ENCODE data around the gene ANK3.

Gene ANK3

DNA sequence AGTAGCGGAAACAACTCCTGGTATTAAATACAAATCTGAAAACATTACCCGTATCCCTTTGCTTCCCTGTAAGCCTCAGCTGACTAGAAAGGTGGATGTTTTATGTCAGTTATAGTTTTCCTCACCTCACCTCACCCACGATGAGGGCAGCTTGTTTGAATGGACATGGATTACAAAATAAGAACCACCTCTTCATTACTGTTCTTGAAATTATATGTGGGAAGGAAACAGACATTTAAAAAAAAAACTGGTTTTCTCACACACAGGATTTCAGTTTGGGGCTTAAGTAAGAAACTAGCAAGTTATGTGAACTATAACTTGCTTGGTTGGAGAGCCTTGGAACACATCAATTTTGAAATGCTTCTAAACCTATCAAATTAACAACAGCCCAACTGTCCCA lies 250.4 kb downstream of the ANK3 start:
- DNase-seq (ENCODE audit: low read depth in 2 of 2) = no peak

DNA sequence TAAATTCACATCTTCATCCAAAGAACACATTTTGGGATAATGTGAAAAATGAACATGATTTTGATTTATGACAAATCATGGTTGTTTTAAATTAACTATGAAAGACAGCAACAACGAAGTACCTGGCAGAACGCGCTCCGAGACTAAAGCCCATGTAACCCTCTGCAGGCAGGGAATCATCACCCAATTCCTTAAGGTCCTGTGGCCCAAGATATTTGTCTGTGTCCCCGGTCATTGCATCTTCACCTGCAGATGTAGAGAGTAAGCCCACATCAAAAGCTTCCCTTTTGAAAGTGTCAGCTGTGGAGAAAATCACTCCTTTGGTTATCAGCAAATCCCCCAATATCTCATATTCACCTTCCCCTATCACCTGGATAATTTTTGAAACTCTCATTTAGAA lies 250.8 kb downstream of the ANK3 start:
- no peak for DNase-seq (ENCODE audit: low read depth in 2 of 2)

DNA sequence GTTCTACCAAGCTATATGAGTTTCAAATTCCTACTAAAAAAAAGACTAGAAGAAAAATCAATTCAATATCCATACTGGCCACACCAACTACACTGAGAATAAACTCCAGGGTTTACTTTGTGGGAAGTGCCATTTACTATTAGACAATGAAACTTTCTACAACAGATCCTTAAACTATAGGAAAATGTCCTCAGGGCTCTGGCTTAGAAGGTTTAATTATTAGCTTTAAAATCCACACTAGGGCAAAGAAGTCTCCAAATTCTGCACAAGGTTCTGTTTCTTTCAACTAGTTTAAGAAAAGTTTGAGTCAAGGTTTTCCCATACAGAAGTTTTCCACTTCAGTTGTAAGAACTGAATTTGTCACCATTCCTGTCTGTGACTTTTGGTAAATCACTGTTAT lies 251.6 kb downstream of the ANK3 start:
- DNase-seq (ENCODE audit: low read depth in 2 of 2) = no peak

DNA sequence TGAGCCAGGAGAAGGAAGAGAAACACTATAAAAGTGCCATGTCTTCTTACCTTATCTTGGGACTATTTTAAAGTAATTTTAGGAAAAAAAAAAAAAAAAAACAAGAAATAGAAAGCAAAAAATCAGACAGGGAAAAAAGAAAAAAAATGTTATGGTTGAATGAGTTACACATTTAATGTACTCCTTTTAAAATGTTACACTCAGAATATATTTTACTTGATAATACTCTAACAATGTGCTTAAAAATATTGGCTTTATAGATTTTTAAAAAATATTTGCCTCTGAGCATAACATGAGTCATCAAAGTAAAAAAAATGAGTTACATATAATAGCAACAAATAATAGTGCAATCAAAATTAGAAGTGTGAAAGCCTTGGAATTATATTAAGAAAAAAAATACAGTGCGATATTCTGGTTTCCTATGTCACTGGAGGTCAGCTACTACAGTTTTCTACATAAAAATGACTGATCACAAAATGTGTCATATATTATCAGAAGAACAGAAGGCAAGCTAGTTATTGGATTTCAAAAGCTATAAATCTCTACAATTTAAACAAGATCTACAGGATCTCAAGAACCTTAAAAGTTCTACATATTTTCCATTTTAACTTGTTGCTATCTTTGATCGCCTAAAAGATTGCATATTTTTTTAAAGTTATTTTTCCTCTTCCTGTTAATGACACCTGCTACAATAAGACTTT lies 252.2 kb downstream of the ANK3 start:
- DNase-seq (ENCODE audit: low read depth in 2 of 2) = no peak

DNA sequence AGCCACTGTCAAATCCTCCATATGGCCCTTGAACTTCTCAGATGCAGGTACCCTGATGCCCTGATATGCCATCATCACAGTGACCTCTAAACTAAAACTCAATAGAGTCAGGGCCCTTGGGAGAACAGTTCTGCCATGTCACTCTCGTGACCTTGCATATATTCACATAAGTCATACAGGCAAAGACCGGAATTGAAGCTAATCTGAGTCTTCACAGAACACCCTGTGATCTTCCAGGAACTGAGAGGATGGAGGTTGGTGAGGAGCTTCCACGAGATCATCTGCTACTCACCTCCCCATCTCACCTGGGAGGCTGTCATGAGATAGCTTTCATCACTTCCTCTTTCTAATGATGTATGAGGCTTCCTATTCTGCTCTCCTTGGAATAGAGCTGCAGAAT lies 254.7 kb downstream of the ANK3 start:
- DNase-seq (ENCODE audit: low read depth in 2 of 2) = no peak

DNA sequence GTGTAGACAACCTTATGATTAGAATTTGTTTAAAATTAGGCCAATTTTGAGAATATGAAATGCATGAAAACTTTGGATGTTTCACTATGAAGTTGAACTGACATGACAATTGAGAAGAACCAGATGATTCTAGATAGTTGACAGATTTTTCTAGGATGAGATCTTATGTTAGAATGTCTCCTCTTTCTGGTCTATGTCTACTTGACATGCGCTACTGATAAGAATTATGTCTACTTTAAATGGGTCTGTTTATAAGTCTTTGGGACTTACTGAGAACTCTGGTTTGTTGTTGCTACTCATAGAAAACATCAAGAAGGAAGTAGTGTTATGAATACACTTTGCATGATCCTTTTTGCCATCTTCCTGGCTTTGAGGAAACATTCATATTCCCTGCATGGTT lies 255.1 kb downstream of the ANK3 start:
- no peak for DNase-seq (ENCODE audit: low read depth in 2 of 2)

DNA sequence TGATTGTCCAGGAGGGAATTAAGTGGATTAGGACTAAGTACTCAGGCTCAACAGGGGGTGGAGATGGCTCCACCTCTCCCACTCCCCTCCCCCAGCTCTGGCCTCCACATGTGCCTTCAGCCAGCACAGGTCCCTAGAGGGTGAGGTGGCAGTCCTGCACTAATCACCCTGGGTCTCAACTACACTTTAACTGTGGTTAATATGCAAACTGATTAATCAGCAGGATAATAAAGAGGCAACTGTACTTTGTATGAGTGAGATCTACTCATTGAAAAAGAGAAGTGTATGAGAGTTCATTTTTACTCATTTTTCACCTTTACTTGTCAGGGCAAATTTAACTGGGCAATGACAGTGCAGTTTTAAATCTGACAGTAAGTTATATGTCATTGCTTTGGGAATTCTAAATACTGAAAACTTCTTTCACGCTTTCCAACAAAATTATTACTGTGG lies 259.5 kb downstream of the ANK3 start:
- DNase-seq (ENCODE audit: low read depth in 2 of 2) = no peak

DNA sequence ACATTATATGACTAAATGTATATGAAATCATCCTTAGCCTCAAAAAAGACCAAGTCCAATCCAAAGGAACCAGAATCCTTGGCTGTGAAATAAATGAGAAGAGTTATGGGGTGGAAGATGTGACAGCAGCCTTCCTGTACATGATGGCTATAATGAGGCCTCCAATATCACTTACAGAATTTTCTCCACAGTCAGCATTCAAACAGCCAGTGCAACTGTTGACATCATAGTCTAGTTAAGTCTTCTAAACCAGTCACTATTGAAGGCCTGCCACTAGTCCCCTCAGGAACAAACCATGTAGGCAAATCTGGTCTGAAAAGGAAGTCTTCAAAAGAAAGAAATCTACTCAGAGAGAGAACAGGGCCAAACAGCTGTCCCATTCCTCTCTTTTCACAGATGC lies 263.8 kb downstream of the ANK3 start:
- DNase-seq (ENCODE audit: low read depth in 2 of 2) = no peak

DNA sequence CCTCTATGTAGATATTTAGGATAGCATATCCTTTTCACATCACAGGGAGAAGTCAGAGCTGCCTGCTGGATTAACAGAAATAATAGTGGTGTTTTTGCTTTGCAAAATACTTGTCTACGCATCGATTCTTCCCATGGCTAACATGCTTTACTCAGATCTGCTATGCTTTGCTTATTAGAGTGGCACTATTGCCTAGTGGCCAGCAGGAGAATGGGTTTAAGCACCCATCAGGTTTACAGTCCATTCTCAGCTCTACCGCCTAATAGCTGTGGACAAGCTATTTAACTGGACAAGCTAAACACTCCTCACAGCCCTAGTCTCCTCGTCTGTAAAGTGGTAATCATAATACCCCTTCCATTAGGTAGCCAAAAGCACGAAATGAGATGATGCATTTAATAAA lies 265.1 kb downstream of the ANK3 start:
- DNase-seq (ENCODE audit: low read depth in 2 of 2) = no peak

DNA sequence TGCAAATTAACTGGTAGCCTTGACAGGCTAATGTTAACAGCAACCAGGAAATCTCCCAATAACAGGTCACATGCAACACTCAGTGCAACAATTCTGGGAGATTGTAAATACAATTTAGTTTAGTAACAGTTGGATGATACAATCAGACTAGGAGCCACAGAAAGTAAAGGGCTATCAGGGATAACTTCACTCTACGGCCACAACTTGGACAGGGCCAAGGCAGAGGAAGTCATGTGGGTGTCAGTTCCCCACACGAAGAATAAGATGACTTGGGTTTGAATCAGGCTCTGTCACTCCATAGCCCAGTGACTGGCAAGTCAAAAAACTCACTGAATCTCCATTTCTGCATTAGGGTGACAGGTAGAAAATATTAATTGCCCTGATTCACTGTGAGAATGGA lies 266.0 kb downstream of the ANK3 start:
- no peak for DNase-seq (ENCODE audit: low read depth in 2 of 2)

DNA sequence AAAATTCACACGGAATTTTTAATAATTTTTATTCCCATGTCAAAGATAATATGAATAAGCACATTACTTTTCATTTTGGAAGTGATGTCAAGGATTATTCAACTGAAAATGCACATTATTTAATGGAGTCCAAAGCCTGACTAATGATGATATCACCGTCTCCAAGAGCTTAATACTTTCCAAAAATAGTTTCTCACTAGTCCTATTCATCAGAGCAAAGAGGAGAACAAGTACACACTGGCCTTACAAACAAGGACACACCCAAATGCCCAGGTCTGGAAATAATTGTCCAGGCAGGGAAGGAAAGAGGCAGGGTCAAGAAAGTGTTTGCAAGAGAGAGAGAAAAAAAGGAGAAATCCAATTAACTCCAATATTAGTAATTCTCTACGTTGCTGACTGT lies 266.5 kb downstream of the ANK3 start:
- no peak for DNase-seq (ENCODE audit: low read depth in 2 of 2)

DNA sequence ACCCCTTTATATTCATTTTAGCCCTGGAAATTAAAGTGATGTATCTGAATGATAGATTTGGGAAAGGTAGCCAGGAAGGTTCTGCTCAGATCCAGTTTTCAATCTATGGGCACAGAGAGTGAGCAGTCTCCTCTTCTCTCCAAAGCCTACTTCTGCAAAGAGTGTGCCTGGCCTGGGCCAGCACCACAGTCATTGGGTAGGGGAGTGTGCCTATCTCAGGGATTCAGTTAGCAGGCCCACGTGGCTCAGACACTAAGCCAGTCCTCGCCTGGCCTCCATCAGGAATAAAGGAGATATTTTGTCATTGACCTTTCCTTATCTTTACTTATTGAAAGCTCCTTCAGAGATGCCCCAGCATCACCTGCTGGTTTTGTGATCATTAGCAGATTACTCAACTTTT lies 267.5 kb downstream of the ANK3 start:
- no peak for DNase-seq (ENCODE audit: low read depth in 2 of 2)

DNA sequence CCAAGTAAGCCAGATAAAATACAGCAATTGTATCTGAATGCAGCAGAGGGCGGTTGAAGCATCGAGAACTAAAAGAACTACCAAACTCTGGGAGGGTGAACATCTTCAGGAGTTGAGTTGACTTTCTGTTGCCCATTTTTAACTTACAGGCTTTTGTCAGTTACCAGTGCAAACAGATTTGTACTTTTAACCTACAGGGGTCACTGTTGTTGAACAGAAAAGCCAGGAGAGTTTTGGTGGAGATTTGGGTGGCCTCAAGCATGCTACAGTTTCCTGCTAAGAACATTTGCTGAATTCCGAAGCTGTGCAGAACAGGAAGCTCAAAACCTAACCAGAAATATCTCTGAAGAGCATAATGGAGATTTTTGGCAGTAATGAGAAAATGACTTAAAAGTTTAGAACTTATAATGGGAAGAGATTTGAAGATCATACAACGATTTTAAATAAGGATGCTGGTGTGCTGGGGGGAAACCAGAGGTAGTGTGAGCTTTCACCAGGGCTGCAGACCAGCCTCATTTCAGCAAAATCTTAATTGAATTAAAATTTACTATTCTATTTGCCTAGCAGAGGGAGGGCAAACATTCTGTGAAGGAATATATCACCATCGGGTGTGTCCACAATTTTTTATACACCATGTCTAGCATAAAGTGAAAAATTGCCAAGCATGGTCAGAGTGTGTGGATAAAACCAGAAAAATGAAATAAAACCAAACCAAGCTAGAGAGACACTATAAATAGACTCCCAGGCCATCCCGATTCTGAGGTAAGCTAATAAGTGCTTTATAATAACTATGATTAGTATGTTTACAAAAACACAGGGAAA lies 274.7 kb downstream of the ANK3 start:
- no peak for DNase-seq (ENCODE audit: low read depth in 2 of 2)

DNA sequence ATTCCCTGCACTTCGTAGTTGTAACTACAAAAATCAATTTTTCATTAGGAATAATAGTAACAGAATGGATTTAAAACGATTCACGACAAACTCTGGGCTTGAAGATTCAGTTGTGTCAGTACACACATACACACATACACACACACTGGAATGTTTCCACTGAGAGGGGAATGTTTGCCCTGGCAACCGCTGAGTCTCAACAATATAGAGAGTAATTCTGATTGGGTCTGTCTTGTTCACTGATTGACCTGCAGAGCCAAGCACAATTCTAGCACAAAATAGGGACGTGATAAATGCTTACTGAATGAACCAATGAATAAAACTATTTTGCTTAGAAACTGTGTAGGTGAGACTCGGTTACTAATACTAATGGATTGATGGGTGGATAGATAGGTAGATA lies 278.9 kb downstream of the ANK3 start:
- no peak for DNase-seq (ENCODE audit: low read depth in 2 of 2)

DNA sequence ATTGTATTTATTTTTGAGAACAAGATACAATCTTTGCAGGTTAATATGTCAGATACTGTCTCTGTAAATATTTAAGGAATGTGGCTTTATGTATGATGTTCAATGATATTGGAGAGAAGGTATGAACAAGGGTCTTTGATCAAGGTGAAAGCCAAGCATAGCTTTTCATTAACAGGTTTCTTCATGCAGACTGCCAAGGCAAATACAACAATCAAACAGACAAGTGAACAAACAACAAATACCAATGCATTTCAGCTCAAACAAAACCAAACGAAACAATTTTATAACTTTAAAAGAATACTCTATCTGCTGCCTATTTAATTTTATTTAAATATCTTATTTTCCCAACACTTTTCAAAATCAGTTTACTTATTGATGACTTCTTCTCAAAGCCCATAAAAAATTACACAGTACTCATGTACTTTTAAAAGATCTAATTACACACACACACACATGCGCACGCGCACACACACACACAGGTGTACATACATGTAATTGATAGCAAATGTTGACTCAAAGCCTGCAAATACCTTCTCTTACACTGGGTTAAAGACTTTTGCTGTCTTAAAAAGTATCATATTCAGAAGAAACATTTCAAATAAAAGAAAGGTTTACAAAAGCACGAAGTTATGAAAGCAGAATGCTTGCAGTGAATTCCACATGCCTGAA lies 282.2 kb downstream of the ANK3 start:
- no peak for DNase-seq (ENCODE audit: low read depth in 2 of 2)

DNA sequence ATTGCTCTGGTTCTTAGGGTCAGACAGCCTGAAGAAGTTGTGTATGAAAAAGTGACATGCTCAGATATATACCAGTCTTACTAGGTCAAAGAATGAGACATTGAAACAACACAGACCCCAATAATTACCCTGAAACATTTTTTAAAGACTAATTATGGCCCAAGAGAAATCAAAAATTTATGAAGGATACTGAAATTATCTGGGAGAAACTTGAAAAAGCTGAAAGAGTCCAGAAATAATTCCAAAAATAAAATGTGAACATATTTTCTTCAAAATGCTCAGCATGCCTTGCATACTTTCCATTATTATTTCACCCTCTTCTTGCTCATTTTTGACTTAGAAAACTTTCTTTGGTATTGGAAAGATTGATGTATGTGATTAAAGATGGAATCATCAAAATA lies 284.4 kb downstream of the ANK3 start:
- DNase-seq (ENCODE audit: low read depth in 2 of 2) = no peak

DNA sequence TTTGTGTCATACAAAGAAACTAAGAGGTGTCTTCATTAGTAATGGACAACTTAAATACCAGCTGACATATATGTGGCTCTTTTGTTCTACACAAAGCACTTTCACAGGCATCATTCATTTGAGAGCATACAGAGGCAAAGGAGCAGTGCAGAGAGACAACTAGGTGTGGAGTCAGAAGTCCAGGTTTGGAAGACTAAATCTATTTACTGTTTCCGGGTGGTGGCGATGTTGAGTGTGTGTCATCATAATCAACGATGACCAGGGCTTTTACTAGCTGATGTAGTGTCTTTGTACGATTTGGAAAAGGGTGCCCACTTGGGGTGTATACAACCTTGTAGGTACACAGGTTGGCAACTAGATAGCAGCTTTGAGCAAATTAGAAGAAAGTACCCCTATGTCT lies 287.9 kb downstream of the ANK3 start:
- DNase-seq (ENCODE audit: low read depth in 2 of 2) = no peak

DNA sequence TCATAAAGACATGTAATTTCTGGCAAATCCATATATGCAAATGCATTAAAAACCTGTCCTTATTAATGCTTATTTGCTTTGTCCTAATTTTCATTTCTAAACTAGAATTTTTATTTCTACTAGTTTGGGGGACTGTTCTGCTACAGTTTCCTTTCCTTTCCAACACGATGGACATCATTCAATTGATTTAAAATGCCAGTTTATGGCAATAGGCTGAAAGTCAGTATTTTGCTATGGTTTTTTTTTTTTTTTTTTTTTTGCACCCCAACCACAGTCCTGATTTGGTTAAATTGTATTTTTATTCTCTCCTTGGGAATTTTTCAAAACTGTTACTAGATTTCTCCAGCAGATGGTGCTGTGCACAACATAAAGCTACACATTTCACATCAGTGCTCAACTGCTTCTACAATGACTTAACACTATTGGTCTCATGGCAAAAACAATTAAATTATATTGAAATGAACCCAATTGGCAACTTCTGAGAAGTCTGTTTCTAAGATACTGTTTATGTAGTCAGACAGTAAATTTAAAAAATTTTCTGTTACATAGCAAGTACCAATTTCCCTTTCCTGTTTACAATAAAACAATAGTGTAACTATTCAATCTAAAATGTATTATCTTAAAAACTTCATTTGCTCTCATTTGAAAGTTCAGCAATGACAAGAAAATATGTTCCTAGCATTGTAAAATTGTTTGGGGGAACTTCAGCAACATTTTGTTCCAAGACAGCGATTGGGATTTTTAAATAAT lies 289.5 kb downstream of the ANK3 start:
- DNase-seq (ENCODE audit: low read depth in 2 of 2) = no peak

DNA sequence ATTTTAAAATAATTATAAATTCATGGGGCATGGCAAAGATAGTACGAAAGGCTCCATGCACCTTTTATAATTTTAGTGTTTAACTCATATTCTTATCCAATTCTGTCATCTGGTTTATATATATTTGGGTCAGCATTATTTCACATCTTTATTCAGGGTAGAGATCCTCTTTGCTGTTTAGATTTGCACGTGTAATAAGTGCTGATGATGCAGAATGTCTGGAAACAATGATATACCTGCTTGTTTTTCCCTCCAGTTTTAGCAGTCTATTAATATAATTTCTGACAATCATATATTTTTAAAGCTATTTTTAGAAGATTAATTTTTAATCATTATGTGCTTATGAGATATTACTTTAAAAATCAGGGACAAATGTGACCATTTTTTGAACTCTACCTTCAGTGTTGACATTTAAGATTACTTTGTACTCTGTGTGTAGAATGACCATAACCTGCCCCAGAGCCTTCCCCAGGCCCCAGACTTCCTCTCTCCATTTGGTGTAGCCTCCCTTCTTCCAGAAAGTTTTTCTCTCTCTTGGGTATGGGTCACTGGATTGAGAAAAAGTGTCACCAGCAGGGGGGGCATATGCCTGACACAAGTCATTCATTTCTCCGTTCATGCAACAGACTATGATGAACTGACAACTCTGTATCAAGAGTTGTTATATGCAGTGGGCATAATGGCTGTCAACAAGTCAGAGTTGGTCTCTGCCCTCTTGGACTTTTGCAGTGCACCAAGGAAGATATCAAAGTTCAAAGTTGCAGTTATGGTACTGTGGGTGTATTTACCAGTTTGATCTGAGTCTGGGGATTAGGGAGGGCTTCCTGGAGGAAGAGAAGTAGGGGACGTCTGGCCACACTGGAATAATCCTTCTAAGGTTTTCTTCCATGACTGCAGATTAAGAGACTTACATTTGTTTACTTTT lies 290.7 kb downstream of the ANK3 start:
- DNase-seq (ENCODE audit: low read depth in 2 of 2) = no peak

DNA sequence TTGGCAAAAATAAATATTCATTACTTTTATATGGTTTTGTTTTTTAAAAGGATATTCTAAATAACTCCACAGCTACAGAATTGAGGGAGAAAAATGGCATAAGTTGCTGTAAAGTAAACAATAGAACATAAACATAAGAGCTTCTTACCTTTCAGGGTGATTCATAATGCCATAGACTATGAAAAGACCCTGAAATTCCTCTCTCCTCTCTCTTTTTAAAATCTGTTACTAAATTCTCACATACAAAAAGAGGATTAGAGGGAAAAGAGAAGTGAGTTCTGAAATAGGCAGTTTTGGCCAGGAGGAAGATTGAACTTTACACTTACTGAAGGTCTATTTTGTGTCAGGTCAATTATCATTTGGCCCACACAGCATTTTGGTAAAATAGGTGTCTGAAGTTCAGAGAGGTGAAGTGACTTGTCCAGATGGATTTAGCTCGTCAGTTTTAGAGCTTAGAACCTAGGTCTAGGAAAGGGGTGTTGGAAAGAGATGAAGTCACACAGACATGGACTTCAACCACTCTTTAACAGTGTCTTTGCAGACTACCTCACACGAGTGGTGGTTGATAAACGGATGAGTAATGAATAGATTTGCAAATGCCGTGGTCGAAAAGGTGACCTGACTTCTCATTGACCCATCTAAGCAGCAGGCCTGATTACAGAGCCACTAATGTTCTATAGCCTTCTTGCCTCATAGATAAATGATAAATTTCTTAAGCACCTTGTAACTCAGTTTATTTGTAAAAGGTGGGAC lies 292.7 kb downstream of the ANK3 start:
- no peak for DNase-seq (ENCODE audit: low read depth in 2 of 2)
